ENCODE data around the gene RINT1.
A peak's percentile ranks its signal among the peaks of the same experiment; 100 is the strongest.
"Not testable (repeated sequence)": the region's sequence is repeated elsewhere in the genome, so short reads cannot be mapped to it uniquely, and the experiment has no call there.

Gene RINT1

GRCh38 chr7:105531792-105532671 is at the start of gene RINT1:
Gene RINT1, plus strand, starts transcription at chr7:105532201. Its CDS starts 115 bp downstream, at chr7:105532316.
- peak; percentile 85 for DNase-seq (ENCODE audit: low spot score)

DNA sequence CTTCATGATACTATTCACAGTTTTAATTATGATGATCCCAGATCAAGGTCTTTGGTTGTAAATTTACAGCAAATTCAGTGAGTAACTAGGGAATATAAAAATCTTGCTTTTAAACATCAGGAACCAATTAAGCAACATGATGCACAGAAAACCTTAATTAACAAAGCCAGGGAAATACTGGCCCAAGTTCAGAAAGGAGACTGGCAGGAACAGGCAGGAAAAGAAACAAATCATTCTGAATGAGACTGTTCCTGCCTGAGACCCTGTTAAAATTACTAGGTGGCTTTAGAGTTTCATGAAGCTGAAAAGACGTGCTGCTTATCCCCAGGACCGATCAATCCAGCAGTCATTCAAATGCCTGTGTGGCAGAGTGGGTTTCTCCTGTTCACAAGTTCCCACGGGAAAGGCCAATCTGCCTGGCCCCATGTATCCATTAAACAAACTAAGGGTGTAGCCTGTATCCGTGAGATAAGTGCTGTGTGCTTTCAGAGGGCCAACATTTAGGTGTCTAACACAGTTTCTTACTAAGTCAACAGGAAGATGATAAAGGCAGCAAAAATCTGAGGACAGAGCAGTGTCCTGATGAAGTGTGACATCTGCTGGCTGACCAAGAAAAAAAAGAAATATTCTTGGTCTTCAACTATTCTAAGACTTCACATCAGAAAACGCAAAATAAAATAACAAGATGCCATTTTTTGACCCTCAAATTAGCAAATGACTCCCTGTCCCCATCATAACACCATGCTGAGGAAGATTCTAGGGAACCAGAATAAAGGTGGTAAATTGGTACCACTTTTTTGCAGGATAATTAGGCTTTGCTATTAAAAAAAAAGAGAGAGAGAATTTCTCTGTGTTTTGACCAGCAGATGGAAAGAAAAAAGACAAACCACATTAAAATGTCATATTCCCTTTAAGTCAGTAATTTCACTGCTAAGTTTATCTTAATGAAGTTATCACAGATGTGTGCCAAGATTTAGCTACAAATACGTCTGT is 44.1 kb upstream of the RINT1 start:
- DNase-seq (ENCODE audit: low spot score) = peak; percentile 75

DNA sequence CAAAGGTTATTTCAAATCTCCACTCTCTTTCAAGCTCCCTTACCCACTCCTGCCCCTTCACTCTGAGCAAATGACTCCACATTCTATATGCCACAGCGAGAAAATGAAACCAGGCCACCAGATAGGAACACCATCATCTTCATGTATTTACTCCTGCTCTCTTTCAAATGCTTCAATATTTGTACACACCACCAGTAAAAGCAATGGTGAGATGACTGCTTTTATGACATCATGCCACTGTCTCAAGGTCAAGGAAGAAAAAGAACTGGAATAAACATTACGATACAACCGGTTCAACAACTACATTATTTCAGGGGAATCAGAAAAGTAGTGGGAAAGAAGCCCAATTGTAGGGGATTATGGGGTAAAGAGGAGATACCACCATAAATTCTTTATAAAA is 42.6 kb upstream of the RINT1 start:
- no peak for DNase-seq (ENCODE audit: low spot score)

GRCh38 chr7:105493196-105493922 is 38.6 kb upstream of the RINT1 start:
- DNase-seq (ENCODE audit: low spot score) = no peak

GRCh38 chr7:105493923-105494315 is 38.1 kb upstream of the RINT1 start:
- DNase-seq (ENCODE audit: low spot score) = peak; percentile 87

GRCh38 chr7:105496521-105496920 is 35.5 kb upstream of the RINT1 start:
- DNase-seq (ENCODE audit: low spot score) = peak; percentile 41

- no peak for DNase-seq (ENCODE audit: low spot score)
Observed at GRCh38 chr7:105497016-105497415, 35.0 kb upstream of the RINT1 start.

GRCh38 chr7:105502173-105502572 is 29.8 kb upstream of the RINT1 start:
- DNase-seq (ENCODE audit: low spot score) = no peak

DNA sequence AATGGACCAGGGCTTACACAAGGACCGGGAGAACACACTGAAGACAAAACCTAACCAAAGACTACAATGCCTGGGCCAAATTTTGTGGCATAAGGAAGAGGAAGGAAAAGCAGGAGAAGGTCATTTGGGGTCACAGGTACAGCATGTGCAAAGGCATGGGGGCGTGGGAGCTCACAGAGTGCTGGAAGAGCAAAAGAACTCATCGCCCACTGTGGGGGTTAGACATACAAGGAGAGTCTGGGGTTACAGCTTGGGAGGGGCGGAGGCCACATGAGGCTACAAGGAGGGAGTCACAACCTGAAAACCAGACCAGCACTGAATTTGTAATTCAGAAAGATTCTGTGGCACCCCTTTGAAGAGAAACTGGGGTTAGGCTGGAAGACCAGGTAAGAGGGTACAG is 19.6 kb upstream of the RINT1 start:
- no peak for DNase-seq (ENCODE audit: low spot score)

DNA sequence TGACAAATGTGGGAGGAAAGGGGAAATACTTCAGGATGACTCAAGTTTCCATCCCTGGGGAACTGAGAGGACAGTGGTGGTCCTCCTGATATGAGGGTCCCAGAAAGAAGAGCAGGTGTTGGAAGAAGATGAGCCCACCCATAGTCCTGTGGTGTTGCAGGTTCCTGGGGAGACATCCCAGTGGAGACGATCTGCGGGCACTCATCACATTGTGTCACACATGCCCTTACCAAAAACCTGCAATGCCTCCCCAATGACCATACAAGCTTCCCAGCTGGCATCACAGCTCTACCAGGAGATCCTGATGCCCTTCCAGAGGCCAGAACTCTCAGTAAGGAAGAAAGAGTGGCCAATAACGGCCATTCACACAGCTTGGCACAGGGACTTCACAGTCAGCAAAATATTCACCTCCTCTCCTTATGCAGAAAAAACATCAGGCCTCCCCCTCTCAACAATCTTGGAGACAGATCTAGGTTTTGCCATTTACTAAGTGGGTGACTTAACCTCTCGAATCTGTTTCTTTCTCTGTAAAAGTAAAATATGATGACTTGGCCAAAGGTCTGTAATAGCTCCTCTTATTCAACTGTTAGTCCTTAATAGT is 19.0 kb upstream of the RINT1 start:
- no peak for DNase-seq (ENCODE audit: low spot score)

DNA sequence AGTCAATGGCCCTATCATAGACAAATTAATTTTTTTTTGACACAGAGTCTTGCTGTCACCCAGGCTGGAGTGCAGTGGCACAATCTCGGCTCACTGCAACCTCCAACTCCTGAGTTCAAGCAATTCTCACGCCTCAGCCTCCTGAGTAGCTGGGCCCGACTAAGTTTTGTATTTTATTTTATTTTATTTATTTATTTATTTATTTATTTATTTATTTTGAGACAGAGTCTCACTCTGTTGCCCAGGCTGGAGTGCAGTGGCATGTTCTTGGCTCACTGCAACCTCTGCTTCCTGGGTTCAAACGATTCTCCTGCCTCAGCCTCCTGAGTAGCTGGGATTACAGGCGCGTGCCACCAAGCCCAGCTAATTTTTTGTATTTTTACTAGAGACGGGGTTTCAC is 16.4 kb upstream of the RINT1 start:
- DNase-seq (ENCODE audit: low spot score) = not testable (repeated sequence)

GRCh38 chr7:105519353-105519752 is 12.6 kb upstream of the RINT1 start:
- no peak for DNase-seq (ENCODE audit: low spot score)

DNA sequence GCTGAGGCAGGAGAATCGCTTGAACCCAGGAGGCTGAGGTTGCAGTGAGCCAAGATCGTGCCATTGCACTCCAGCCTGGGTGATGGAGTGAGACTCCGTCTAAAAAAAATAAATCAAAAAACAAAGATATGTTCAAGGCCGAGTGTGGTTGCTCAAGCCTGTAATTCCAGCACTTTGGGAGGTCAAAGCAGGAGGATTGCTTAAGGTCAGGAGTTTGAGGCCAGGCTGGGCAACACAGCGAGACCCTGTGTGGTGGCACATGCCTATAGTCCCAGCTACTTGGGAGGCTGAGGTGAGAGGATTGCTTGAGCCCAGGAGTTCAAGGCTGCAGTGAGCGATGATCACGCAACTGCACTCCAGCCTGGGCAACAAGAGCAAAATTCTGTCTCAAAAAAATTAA is 11.4 kb upstream of the RINT1 start:
- not testable (repeated sequence) for DNase-seq (ENCODE audit: low spot score)

DNA sequence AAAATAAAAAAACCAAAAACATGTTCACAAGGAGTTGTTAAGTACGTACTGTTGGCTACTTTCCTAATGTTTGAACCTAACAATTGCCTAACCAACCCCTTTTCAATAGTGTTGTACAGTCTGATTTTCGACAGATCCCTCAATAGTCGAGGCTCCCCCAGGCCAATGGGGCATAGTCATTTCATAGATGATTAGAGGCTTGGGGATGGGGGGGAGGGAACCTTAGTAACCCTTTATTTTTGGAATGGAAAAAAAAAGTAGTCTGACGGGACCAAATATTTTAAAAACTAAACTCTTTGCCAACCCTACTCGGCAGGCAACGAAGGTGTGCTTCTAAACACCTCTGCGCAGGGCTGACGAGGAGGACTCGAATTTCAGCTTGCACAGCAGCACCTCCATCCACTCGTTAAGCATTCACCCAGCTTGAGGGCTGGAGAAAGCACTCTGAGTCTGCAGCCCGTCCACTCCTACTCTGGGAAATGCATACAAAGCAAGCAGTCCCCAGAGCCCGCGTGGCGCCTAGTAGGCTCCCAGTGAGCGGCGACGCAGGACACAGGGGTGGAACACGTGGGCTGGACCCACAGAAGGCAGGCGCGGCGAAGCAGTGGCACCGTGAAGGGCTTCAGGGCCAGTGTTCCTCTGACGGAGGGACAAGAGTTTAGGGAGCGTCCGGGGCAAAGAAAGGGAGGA is 10.8 kb upstream of the RINT1 start:
- DNase-seq (ENCODE audit: low spot score) = peak; percentile 66

GRCh38 chr7:105521717-105522463 is 10.1 kb upstream of the RINT1 start, which contains the start of gene PUS7:
Gene PUS7, minus strand, starts transcription at chr7:105522271. Its CDS starts 13,759 bp downstream, at chr7:105508512.
- peak; percentile 87 for DNase-seq (ENCODE audit: low spot score)

GRCh38 chr7:105524423-105524822 is 7.6 kb upstream of the RINT1 start:
- not testable (repeated sequence) for DNase-seq (ENCODE audit: low spot score)

GRCh38 chr7:105524840-105525239 is 7.2 kb upstream of the RINT1 start:
- no peak for DNase-seq (ENCODE audit: low spot score)

DNA sequence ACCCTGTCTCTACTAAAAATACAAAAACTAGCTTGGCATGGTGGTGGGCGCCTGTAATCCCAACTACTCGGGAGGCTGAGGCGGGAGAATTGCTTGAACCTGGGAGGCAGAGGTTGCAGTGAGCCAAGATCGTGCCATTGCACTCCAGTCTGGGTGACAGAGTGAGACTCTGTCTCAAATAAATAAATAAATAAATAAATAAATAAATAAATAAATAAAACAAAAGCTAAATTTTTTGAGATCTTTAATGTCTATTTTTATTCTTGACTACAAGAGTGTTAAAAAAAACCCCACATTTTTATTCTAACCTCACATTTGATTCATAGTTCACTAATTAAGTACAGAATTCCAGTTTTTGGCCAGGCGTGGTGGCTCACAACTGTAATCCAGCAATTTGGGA is 4.3 kb upstream of the RINT1 start:
- not testable (repeated sequence) for DNase-seq (ENCODE audit: low spot score)

- DNase-seq (ENCODE audit: low spot score) = no peak
Observed at GRCh38 chr7:105530126-105530525, 1.9 kb upstream of the RINT1 start.

DNA sequence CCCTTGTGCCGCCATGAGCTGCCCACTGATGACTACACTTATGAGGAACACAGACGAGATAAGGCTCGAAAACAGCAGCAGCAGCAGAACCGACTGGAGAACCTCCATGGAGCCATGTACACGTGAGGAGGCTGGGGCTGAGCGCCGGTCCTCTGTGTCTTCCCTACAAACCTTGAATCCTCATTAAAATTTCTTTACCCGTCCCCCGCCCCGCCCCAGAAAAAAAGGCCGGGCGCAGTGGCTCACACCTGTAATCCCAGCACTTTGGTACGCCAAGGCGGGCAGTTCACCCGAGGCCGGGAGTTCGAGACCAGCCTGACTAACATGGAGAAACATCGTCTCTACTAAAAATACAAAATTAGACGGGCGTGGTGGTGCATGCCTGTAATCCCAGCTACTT is 1.5 kb upstream of the RINT1 start:
- DNase-seq (ENCODE audit: low spot score) = no peak

All from hepatic stellate cell (primary cell).